ENCODE measurements around the gene MAST3. TPM values are rescaled to one million over a fixed set of nuclear protein-coding genes. Genes with fewer than 3 reads are reported as not detected.
"Not testable (repeated sequence)": the region's sequence is repeated elsewhere in the genome, so short reads cannot be mapped to it uniquely, and the experiment has no call there.

Gene MAST3
- total and polyA plus RNA-seq, 2 of the 13 experiments (the other 11 are each of a cell fraction or from before 2014, with no cell fraction given): 4.1 to 4.6 TPM

DNA sequence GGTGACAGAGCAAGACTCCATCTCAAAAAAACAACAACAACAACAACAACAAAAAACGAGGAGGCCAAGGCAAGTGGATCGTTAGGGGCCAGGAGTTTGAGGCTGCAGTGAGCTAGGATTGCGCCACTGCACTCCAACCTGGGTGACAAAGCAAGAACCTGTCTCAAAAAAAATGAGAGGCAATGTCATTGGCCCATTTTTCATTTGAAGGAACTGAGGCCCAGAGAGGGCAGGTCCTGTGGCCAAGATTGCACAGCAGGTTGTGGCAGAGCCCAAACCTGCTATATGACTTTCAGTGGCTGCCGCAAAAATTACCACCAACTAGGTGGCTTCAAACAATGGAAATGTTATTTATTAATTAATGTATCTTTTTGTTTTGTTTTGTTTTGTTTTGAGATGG lies 60.9 kb downstream of the MAST3 start:
- POLR2A ChIA-PET: no interaction called here
- H3K4me1 ChIP-seq (ENCODE audit: insufficient read depth, low read length): peaks cover 44% of the 10 kb centered on the region
- no peak for DNase-seq (ENCODE audit: low spot score)
- no TSS peak for BruUV-seq (replicated peaks)
- H3K79me2 ChIP-seq (ENCODE audit: insufficient read depth, low read length): peaks cover 16% of the 10 kb centered on the region
- H3K36me3 ChIP-seq (replicated peaks in 1 of 2; ENCODE audit: control insufficient read depth in 1 of 2, insufficient read depth in 2 of 2, low read length in 2 of 2): peaks cover 23 to 36% of the 10 kb centered on the region in 2 experiments
- H3K4me3 ChIP-seq (replicated peaks in 1 of 3; ENCODE audit: insufficient read depth in 1 of 3, low read depth in 2 of 3, low read length in 3 of 3): no peak overlapping the region
- CTCF ChIA-PET (ENCODE audit: low intra/inter-chr PET ratio, low total read pairs): no interaction called here
- H3K9ac ChIP-seq (ENCODE audit: insufficient read depth, low read depth, low read length): no peak overlapping the region
- H4K20me1 ChIP-seq (ENCODE audit: insufficient read depth, low read length): 0 out of 2 replicates have a peak, but pooled peaks cover 11% of the 10 kb centered on the region
- H3K27ac ChIP-seq (ENCODE audit: extremely low read length, insufficient read depth, low read length): no peak overlapping the region
- intact Hi-C loops (cut with micrococcal nuclease; ENCODE audit: unreplicated experiment): no loop called here
- H2AFZ ChIP-seq (ENCODE audit: low read length): no peak overlapping the region
- H3K4me2 ChIP-seq (ENCODE audit: low read depth, low read length): no peak overlapping the region
- no peak for FAIRE-seq
- TF ChIP-seq, protein P1, sequence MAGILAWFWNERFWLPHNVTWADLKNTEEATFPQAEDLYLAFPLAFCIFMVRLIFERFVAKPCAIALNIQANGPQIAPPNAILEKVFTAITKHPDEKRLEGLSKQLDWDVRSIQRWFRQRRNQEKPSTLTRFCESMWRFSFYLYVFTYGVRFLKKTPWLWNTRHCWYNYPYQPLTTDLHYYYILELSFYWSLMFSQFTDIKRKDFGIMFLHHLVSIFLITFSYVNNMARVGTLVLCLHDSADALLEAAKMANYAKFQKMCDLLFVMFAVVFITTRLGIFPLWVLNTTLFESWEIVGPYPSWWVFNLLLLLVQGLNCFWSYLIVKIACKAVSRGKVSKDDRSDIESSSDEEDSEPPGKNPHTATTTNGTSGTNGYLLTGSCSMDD (CRISPR knock-in tag; IDR thresholded peaks at IDR 0.05): no peak
- TF ChIP-seq, protein P2, sequence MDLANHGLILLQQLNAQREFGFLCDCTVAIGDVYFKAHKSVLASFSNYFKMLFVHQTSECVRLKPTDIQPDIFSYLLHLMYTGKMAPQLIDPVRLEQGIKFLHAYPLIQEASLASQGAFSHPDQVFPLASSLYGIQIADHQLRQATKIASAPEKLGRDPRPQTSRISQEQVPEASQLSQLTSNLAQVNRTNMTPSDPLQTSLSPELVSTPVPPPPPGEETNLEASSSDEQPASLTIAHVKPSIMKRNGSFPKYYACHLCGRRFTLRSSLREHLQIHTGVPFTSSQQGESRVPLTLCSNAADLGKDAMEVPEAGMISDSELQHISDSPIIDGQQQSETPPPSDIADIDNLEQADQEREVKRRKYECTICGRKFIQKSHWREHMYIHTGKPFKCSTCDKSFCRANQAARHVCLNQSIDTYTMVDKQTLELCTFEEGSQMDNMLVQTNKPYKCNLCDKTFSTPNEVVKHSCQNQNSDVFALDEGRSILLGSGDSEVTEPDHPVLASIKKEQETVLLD (CRISPR knock-in tag; IDR thresholded peaks at IDR 0.05; ENCODE audit: low read depth): no peak
- no peak for TF ChIP-seq HNRNPL (IDR thresholded peaks at IDR 0.05; ENCODE audit: low read depth, low read length)
- no peak for TF ChIP-seq PAF1 (CRISPR knock-in tag; IDR thresholded peaks at IDR 0.05)
- peak; percentile 93 for TF ChIP-seq ZNF768 (CRISPR knock-in tag; IDR thresholded peaks at IDR 0.05)
- TF ChIP-seq ZNF792 (CRISPR knock-in tag; IDR thresholded peaks at IDR 0.05): no peak
- TF ChIP-seq, protein P3, sequence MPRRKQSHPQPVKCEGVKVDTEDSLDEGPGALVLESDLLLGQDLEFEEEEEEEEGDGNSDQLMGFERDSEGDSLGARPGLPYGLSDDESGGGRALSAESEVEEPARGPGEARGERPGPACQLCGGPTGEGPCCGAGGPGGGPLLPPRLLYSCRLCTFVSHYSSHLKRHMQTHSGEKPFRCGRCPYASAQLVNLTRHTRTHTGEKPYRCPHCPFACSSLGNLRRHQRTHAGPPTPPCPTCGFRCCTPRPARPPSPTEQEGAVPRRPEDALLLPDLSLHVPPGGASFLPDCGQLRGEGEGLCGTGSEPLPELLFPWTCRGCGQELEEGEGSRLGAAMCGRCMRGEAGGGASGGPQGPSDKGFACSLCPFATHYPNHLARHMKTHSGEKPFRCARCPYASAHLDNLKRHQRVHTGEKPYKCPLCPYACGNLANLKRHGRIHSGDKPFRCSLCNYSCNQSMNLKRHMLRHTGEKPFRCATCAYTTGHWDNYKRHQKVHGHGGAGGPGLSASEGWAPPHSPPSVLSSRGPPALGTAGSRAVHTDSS (CRISPR knock-in tag; conservative IDR thresholded peaks at IDR 0.05): no peak
- TF ChIP-seq ZMYM4 (CRISPR knock-in tag; IDR thresholded peaks at IDR 0.05): no peak
- no peak for TF ChIP-seq ZNF263 (CRISPR knock-in tag; IDR thresholded peaks at IDR 0.05)
- no peak for TF ChIP-seq HDAC6 (IDR thresholded peaks at IDR 0.05; ENCODE audit: low read depth, low read length)
- TF ChIP-seq RBM22 (optimal IDR thresholded peaks at IDR 0.05; ENCODE audit: low read length): peak; percentile 17
- in situ Hi-C loops (cut with HindIII; ENCODE audit: extremely low pct_ligation_motif_present, low pct_unique_long_range_greater_than_20kb): no loop called here
- 94% methylated on average over 4 of the region's 4 CpGs for WGBS (ENCODE audit: low lambda C conversion rate)
- H3K27me3 ChIP-seq (ENCODE audit: control insufficient read depth in 1 of 2, insufficient read depth in 2 of 2, low read length in 2 of 2): no peaks in the 10 kb centered on the region; a peak in 1 of 5 replicates
- no peaks in the 10 kb centered on the region for H3K9me3 ChIP-seq (ENCODE audit: low read length)
- no peak for ATAC-seq

DNA sequence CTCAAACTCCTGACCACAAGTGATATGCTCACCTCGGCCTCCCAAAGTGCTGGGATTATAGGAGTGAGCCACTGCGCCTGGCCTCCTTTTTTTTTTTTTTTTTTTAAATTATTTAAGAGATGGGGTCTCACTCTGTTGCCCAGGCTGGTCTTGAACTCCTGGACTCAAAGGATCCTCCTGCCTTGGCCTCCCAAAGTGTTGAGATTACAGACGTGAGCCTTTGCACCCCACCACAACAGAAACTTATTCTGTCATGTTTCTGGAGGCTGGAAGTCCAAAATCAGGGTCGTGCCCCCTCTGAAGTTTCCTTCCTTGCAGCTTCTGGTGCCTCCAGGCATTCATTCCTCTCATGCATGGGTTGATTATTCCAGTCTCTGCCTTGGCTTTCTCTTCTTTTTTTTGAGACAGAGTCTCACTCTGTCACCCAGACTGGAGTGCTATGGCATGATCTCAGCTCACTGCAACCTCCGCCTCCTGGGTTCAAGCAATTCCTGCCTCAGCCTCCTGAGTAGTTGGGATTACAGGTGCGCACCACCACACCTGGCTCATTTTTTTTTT lies 61.6 kb downstream of the MAST3 start:
- H3K9me3 ChIP-seq (ENCODE audit: low read length); CTCF ChIA-PET (ENCODE audit: low intra/inter-chr PET ratio, low total read pairs); ATAC-seq; H2AFZ ChIP-seq (ENCODE audit: low read length); H3K4me3 ChIP-seq (replicated peaks in 1 of 3; ENCODE audit: insufficient read depth in 1 of 3, low read depth in 2 of 3, low read length in 3 of 3); FAIRE-seq; in situ Hi-C loops (cut with HindIII; ENCODE audit: extremely low pct_ligation_motif_present, low pct_unique_long_range_greater_than_20kb); DNase-seq (ENCODE audit: low spot score); intact Hi-C loops (cut with micrococcal nuclease; ENCODE audit: unreplicated experiment); H3K9ac ChIP-seq (ENCODE audit: insufficient read depth, low read depth, low read length); H3K27me3 ChIP-seq (ENCODE audit: control insufficient read depth in 1 of 2, insufficient read depth in 2 of 2, low read length in 2 of 2); H3K4me2 ChIP-seq (ENCODE audit: low read depth, low read length); H3K79me2 ChIP-seq (ENCODE audit: insufficient read depth, low read length); H3K27ac ChIP-seq (ENCODE audit: extremely low read length, insufficient read depth, low read length); BruUV-seq (replicated peaks): not testable (repeated sequence)
- Histone ChIP-seq H3K4me1 (ENCODE audit: insufficient read depth, low read length) (peaks cover 44% of the 10 kb centered on the region), H3K36me3 (replicated peaks in 1 of 2; ENCODE audit: control insufficient read depth in 1 of 2, insufficient read depth in 2 of 2, low read length in 2 of 2) (peaks cover 24 to 38% of the 10 kb centered on the region in 2 experiments), H4K20me1 (ENCODE audit: insufficient read depth, low read length) (0 out of 2 replicates have a peak, but pooled peaks cover 11% of the 10 kb centered on the region)
- POLR2A ChIA-PET: interaction anchor here (0.9 kb wide), 1 partner anchor 14 kb away, joined by 3 read pairs; no protein-coding TSS in a partner anchor
- 93% methylated on average over 6 of the region's 6 CpGs for WGBS (ENCODE audit: low lambda C conversion rate)

All from HepG2 (cell line).